ENCODE results near the gene BICD2.
"Not testable (repeated sequence)": the region's sequence is repeated elsewhere in the genome, so short reads cannot be mapped to it uniquely, and the experiment has no call there.

BICD2 gene

GRCh38 chr9:92764381-92764987 lies at the start of gene BICD2:
Gene BICD2, minus strand, starts transcription at chr9:92764833. Its CDS starts 89 bp downstream, at chr9:92764744.
- DNase-seq = no peak

GRCh38 chr9:92809629-92810326 lies 45.1 kb upstream of the BICD2 start:
- DNase-seq = not testable (repeated sequence)

- peak; percentile 20 for DNase-seq
Observed at GRCh38 chr9:92808726-92809451, 44.3 kb upstream of the BICD2 start.

GRCh38 chr9:92807757-92808725 lies 43.4 kb upstream of the BICD2 start:
- DNase-seq = no peak

GRCh38 chr9:92807031-92807756 lies 42.6 kb upstream of the BICD2 start:
- no peak for DNase-seq

GRCh38 chr9:92804727-92805126 lies 40.1 kb upstream of the BICD2 start:
- DNase-seq = no peak

GRCh38 chr9:92798358-92798757 lies 33.7 kb upstream of the BICD2 start:
- no peak for DNase-seq

GRCh38 chr9:92796337-92796804 lies 31.7 kb upstream of the BICD2 start:
- DNase-seq = not testable (repeated sequence)

GRCh38 chr9:92795598-92796336 lies 31.1 kb upstream of the BICD2 start:
- DNase-seq = no peak

- DNase-seq = no peak
Observed at GRCh38 chr9:92795000-92795399, 30.4 kb upstream of the BICD2 start.

GRCh38 chr9:92794426-92794825 lies 29.8 kb upstream of the BICD2 start:
- no peak for DNase-seq

GRCh38 chr9:92790542-92791527 lies 26.2 kb upstream of the BICD2 start:
- peak; percentile 57 for DNase-seq

GRCh38 chr9:92786298-92786697 lies 21.7 kb upstream of the BICD2 start:
- DNase-seq = no peak

- DNase-seq = no peak
Observed at GRCh38 chr9:92781899-92782298, 17.3 kb upstream of the BICD2 start.

- no peak for DNase-seq
Observed at GRCh38 chr9:92780206-92780605, 15.6 kb upstream of the BICD2 start.

GRCh38 chr9:92775466-92775865 lies 10.8 kb upstream of the BICD2 start:
- no peak for DNase-seq

- no peak for DNase-seq
Observed at GRCh38 chr9:92774274-92774673, 9.6 kb upstream of the BICD2 start.

GRCh38 chr9:92773810-92774209 lies 9.2 kb upstream of the BICD2 start:
- no peak for DNase-seq

- DNase-seq = no peak
Observed at GRCh38 chr9:92771309-92771708, 6.7 kb upstream of the BICD2 start.
